ENCODE data around the gene AQP3. TPM values are rescaled to one million over a fixed set of nuclear protein-coding genes. Genes with fewer than 3 reads are reported as not detected.

The AQP3 gene
- total and polyA plus RNA-seq, 4 donors, result 43.9 to 218 (median 159) TPM

DNA sequence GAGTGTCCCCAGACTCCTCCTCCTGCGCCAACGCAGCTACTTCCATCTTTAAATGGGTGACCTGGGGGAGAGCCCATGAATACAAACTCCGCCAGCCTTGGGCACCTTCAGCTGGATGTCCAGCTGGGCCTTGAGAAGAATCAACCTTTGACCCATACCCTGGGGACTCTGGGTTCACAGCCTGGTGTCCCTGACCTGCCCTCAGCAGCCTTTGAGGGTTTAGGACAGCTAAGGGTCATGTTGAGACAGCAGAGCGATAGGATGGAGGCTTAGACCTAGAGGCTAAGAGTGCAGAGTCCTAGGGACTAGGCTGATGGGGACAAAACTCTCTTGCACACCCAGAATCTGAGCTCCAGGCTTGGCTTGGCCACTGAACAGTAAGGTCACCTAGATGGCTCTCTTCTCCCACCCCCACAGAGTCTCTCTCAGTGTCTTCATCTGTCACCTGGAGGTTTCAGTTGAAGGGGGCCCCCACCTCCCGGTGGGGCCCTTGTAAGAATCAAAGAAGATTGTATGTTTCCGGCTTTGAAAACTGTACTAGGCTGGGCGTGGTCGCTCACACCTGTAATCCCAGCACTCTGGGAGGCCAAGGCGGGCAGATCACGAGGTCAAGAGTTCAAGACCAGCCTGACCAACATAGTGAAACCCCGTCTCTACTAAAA lies 6.7 kb upstream of the AQP3 start:
- Histone ChIP-seq H3K27me3 (ENCODE audit: control insufficient read depth in 3 of 3, insufficient read depth in 3 of 3, low read length in 2 of 3) (no peaks in the 10 kb centered on the region), H3K27ac (ENCODE audit: low read depth in 1 of 2, low read length in 1 of 2) (no peak overlapping the region), H3K4me3 (no peak overlapping the region), H3K9ac (ENCODE audit: insufficient read depth in 1 of 2, low read length in 2 of 2) (no peak overlapping the region), H3K9me3 (ENCODE audit: control insufficient read depth in 4 of 4, insufficient read depth in 3 of 4, low read length in 3 of 4) (no peaks in the 10 kb centered on the region), H3K36me3 (ENCODE audit: control insufficient read depth in 4 of 4, insufficient read depth in 4 of 4, low read length in 4 of 4) (no peaks in the 10 kb centered on the region), H3K4me1 (ENCODE audit: control insufficient read depth in 5 of 5, insufficient read depth in 5 of 5, low read length in 5 of 5) (peaks cover 0 to 7% (median 0%) of the 10 kb centered on the region in 5 donors)
- ATAC-seq (ENCODE audit: insufficient read depth, low FRiP score) (no peak), DNase-seq (no peak)
- WGBS, 2 donors, result 85 to 92% methylated on average over 11 of the region's 11 CpGs
- TF ChIP-seq, protein P1, sequence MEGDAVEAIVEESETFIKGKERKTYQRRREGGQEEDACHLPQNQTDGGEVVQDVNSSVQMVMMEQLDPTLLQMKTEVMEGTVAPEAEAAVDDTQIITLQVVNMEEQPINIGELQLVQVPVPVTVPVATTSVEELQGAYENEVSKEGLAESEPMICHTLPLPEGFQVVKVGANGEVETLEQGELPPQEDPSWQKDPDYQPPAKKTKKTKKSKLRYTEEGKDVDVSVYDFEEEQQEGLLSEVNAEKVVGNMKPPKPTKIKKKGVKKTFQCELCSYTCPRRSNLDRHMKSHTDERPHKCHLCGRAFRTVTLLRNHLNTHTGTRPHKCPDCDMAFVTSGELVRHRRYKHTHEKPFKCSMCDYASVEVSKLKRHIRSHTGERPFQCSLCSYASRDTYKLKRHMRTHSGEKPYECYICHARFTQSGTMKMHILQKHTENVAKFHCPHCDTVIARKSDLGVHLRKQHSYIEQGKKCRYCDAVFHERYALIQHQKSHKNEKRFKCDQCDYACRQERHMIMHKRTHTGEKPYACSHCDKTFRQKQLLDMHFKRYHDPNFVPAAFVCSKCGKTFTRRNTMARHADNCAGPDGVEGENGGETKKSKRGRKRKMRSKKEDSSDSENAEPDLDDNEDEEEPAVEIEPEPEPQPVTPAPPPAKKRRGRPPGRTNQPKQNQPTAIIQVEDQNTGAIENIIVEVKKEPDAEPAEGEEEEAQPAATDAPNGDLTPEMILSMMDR (IDR thresholded peaks at IDR 0.05; ENCODE audit: control extremely low read depth, extremely low read depth), result no peak

DNA sequence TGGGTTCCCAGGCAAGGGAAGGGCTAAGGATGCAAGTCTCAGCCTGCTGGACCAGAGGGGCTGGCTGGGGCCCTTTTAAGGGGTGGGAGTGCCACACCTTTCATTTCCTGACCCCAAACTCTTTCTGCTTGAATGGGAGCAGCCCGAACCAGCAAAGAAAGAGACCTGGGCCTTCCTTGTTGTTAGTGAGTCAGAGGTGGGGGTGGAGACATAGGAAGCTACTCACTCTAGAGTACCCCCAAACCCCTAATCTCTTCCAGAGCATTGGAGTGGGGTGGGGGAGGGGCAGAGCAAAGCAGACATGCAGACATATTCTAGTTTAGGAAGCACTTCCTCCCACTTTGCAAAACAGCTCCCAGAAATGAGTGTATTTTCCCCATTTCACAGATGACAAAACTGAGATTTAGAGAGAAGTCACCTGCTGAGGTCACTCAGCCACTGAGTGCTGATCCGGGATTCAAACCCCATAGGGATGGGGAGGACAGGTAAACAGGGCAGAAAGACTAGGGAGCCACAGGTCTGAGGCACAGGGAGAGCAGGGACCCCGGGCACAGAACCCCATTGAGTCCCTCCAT lies 6.0 kb upstream of the AQP3 start:
- Histone ChIP-seq H3K4me3 (no peak overlapping the region), H3K27me3 (ENCODE audit: control insufficient read depth in 3 of 3, insufficient read depth in 3 of 3, low read length in 2 of 3) (peaks cover 0 to under 1% (median 0%) of the 10 kb centered on the region in 3 donors), H3K9ac (ENCODE audit: insufficient read depth in 1 of 2, low read length in 2 of 2) (no peak overlapping the region), H3K4me1 (ENCODE audit: control insufficient read depth in 5 of 5, insufficient read depth in 5 of 5, low read length in 5 of 5) (peaks cover 0 to 7% (median 0%) of the 10 kb centered on the region in 5 donors), H3K36me3 (ENCODE audit: control insufficient read depth in 4 of 4, insufficient read depth in 4 of 4, low read length in 4 of 4) (no peaks in the 10 kb centered on the region), H3K9me3 (ENCODE audit: control insufficient read depth in 4 of 4, insufficient read depth in 3 of 4, low read length in 3 of 4) (no peaks in the 10 kb centered on the region), H3K27ac (ENCODE audit: low read depth in 1 of 2, low read length in 1 of 2) (no peak overlapping the region)
- whole genome bisulfite sequencing, 2 donors, result 76 to 87% methylated on average over 3 of the region's 3 CpGs
- DNase-seq, result no peak
- peak; percentile 5 for ATAC-seq (ENCODE audit: insufficient read depth, low FRiP score)
- TF ChIP-seq, protein P1 (IDR thresholded peaks at IDR 0.05; ENCODE audit: control extremely low read depth, extremely low read depth), result no peak

GRCh38 chr9:33452828-33453271 lies 5.5 kb upstream of the AQP3 start:
- Histone ChIP-seq H3K27me3 (ENCODE audit: control insufficient read depth in 3 of 3, insufficient read depth in 3 of 3, low read length in 2 of 3) (peaks cover 0 to 5% (median 0%) of the 10 kb centered on the region in 3 donors), H3K36me3 (ENCODE audit: control insufficient read depth in 4 of 4, insufficient read depth in 4 of 4, low read length in 4 of 4) (no peaks in the 10 kb centered on the region), H3K4me1 (ENCODE audit: control insufficient read depth in 5 of 5, insufficient read depth in 5 of 5, low read length in 5 of 5) (peaks cover 0 to 11% (median 0%) of the 10 kb centered on the region in 5 donors), H3K4me3 (no peak overlapping the region), H3K9me3 (ENCODE audit: control insufficient read depth in 4 of 4, insufficient read depth in 3 of 4, low read length in 3 of 4) (no peaks in the 10 kb centered on the region), H3K27ac (ENCODE audit: low read depth in 1 of 2, low read length in 1 of 2) (no peak overlapping the region), H3K9ac (ENCODE audit: insufficient read depth in 1 of 2, low read length in 2 of 2) (no peak overlapping the region)
- 19 to 33% methylated on average over 7 of the region's 7 CpGs for WGBS, 2 donors
- ATAC-seq (ENCODE audit: insufficient read depth, low FRiP score) (peak; percentile 81), DNase-seq (peak; percentile 59 to 70 (median 69))
- TF ChIP-seq, protein P1 (IDR thresholded peaks at IDR 0.05; ENCODE audit: control extremely low read depth, extremely low read depth), result peak; percentile 22

Measured in lung (tissue), 12 donors.